HG03103 (cell line): ENCODE results near the gene ATRAID.
"Not testable (repeated sequence)": the region's sequence is repeated elsewhere in the genome, so short reads cannot be mapped to it uniquely, and the experiment has no call there.

Experiments
- ATAC-seq: cut with Tn5 transposase; IDR thresholded peaks from one replicate; pipeline ENCODE4 v1.9.1; 2021; ENCODE audit warnings: low read depth; ENCODE audit not compliant: unreplicated experiment

ATRAID gene, protein sequence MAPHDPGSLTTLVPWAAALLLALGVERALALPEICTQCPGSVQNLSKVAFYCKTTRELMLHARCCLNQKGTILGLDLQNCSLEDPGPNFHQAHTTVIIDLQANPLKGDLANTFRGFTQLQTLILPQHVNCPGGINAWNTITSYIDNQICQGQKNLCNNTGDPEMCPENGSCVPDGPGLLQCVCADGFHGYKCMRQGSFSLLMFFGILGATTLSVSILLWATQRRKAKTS

DNA sequence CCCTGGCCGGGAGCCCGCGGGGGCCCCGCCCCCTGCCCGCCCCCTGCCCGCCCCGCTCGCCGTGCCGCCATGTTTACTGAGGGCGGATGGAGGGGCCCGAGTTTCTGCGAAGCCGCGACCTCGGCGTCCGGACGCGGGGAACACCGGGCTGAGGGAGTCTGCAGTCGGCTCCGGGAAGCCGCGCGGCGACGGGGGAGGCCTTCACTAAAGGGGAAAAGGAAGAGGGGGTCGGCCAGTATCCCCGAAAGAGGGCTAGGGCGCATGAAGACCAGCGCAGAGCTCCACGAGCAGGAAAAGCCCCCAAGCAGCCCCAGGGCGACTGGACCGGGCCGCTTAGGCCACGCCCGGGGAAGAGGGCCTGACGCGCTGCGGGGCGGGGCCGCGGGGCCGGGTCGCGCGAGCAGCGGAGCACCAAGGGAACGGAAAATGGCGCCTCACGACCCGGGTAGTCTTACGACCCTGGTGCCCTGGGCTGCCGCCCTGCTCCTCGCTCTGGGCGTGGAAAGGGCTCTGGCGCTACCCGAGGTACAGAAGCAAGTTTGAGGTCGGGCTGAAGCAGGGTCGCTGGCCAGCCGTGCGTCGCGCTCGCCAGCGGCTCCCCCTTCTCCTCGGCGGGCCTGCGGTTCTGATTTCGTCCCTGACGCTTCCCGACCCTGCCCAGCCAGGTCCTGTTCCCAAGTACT lies at the start of gene ATRAID, which contains the start of gene SLC5A6:
TSS of gene ATRAID (plus strand) at position 99 of the 683 bp plus-strand sequence. CDS start at position 427, 328 bp downstream.
TSS of gene SLC5A6 (minus strand) at position 326 of the 683 bp plus-strand sequence. CDS start 4,618 bp downstream, outside the sequence.
- ATAC-seq = peak; percentile 73

DNA sequence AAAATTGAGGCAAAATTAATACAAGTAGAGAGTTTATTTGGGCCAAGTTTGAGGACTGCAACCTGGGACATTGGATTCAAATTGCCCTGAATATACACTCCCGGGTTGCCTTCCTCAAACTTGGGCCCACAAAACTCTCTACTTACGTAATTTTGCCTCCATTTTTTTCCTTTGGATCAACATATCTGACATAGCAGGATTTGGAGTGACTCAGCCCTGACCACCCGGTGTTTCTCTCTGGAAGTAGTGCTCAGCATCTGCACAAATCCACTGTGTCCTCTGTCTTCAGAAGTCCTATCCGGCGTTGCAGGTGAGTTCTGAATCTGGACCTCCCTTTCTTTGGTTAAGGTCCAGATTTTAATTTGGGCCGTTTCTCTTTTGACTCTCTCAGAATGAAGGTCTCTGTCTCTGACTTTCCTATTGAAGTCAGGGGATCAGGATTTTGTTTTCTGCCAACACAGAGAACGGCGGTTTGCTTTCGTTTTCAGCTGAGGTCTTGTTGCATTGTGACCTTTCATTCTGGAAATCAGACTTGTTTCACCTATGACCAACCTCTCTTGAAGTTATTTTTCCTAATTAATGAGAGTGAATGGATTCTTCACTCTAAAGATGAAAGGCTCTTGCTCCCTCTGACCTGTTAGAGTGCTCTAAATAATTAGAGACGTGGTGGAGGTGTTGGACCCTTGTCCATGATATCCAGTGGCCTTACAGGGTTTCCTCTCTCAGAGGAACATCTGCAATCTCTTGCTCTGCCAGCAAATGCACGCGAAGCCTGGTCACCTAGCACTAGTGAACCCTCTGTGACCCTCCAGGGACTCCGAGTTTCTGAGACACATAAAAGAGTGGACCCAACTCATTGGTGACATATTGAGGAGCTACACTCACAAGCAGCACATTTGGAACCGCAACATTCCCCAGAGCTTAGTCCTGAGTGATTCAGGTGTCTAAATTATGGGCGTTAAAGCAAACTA lies 49.4 kb upstream of the ATRAID start:
- ATAC-seq = no peak

DNA sequence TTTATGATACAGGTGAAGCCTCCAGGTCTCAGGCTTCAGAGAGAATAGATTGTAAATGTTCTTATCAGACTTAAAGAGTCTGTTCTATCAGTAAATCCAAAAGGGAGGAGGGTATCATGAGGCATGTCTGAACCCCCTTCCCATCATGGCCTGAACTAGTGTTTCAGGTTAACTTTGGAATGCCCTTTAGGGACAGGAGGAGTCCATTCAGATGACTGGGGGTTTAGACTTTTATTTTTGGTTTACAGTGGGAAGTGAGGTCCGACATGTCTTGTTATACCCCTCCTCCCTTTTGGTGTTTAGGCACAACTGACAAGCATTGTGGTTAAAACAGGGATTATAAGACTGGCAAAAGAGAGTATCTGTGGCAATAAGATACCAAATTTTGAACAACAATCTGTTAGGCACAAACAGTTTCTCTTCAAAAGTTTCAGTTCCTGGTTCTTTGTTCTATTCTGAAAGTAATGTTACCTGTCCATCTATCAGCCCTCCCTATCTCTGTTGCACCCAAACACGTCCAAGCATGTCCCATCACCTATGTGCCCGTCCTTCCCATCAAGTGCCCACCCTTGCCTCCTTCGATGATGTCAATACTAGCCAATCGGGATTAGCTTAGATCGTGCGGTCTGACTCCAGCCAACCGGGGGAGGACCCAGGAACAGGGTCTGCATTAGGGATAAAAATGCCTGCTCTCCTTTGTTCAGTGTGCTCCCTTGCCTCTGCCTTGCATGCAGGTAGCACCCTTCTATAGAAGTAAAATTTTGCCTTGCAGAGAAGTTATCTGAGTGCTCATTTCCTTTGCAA lies 46.7 kb upstream of the ATRAID start:
- ATAC-seq = no peak

DNA sequence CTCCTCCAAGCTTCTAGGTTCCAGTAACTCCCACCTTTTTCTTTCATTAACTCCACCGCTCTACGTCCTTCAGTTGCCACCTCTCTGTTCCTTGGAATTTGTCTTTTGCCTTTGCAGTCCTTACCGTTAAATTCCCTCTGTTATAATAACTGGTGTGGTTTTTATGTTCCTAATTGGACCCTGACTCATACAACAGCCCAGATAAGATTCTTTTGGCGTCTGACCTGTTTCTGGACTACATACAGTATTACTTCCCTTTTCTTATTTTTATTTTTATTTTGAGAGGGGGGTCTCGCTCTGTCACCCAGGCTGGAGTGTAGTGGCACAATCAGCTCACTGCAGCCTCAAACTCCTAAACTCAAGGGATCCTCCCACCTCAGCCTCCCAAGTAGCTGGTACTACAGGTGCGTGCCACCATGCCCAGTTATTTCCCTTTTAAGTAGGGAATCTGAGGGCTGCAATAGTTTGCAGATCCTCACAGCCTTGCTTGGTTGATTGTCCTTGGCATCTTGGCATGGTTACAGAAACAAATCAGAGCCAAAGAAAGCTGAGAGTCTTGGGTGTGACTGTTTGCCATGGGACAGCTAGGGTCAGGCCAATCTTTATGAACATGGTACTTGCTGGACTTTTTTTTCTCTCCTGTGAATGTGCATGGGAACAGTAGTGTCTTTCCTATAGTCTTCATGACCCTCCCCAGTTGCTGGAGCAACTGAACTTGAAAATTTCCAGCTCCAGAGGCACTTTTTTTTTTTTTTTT lies 41.1 kb upstream of the ATRAID start:
- ATAC-seq = no peak

DNA sequence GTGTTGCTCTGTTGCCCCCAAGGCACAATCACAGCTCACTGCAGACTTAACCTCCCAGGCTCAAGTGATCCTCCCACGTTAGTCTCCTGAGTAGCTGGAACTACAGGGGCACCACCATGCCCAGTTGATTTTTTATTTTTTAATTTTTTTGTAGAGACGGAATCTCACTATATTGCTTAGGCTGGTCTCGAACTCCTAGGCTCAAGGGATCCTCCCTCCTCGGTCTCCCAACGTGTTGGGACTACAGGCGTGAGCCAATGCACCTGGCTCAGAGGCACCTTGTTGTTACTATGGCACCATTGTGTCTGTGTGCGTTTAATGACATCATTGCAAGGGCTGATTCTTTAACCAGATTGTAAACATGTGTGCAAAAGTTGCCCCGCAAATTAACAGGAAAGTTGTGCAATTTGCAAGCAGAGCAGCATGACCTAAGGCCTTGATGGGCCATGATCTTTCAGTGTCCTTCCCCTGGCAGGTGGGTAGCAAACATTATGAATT lies 40.4 kb upstream of the ATRAID start:
- no peak for ATAC-seq

DNA sequence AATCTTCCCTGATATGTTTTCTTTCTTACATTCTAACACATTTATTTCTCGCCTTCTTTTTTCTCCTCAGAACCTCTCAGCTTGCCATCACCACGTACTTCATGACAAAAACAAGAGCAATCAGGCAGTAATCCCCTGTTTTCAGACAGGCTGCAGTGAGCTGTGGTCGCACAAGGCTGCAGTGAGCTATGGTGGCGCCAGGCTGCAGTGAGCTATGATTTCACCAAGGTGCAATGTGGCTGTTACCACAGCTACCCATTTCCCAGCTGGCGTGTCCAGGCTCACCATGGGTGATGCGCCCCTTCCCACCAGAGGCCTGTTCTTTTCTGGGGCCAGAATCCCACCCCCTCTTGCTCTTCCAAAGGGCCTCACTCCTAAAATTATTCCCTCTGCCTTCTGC lies 37.2 kb upstream of the ATRAID start:
- no peak for ATAC-seq

DNA sequence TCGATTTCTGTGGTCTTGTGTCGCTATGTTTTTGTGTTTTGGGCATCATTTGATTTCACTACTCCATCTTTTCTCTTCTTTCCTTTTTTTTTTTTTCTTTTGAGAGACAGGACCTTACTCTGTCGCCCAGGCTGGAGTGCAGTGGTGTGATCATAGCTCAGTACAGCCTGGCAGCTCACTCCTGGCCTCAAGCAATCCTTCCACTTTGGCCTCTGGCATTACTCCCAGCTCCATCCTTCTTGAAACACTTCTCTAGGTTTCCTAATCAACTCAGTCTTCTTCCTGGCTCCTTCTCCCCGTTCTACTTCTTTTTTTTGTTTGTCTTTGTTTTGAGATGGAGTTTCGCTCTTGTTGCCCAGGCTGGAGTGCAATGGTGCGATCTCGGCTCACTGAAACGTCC lies 36.5 kb upstream of the ATRAID start:
- no peak for ATAC-seq

DNA sequence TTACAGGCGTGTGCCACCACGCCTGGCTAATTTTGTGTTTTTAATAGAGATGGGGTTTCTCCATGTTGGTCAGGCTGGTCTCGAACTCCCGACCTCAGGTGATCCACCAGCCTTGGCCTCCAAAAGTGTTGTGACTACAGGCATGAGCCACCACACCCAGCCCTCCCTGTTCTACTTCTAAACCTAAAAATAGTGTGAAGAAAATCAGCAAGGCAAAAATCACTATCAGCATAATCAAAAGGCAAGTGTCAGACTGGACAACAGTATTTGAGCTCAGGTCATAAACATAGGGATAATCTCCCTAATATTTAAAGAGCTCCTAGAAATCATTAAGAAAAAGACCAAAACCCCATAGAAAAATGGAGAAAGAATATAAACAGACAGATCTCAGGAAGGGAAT lies 36.1 kb upstream of the ATRAID start:
- not testable (repeated sequence) for ATAC-seq

DNA sequence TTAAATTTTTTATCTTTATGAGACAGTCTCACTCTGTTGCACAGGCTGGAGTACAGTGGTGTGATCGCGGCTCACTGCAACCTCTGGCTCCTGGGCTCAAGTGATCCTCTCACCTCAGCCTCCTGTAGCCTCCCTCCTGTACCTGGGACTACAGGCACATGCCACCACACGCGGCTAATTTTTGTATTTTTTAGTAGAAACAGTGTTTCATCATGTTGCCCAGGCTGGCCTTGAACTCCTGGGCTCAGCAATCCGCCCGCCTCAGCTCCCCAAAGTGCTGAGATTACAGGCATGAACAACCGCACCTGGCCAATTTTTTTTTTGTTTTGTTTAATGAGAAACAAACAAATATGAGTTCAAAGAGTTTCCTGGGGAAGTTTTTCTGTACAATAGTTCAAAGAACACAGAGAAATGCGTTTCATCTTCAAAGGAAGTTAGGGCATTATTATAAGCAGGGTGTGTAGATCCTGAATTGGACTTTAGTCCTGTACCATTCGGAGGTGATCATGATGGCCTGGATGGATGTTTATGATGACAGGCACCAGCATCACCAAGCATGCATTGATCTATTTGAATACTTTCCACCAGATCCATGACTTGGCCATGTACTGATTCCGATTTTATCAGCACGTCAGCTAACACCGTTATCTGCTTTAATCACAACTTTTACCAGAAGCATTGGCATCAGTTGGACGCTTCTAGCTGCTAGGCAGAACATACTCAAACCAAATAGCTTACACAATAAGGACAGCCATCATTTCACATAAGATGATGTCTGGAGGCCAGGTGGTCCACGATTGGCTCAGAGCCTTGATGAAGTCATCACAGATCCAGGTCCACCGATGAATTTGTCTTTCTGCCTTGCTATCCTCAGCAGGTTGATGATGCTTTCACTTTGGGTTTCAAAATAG lies 34.1 kb upstream of the ATRAID start:
- no peak for ATAC-seq

DNA sequence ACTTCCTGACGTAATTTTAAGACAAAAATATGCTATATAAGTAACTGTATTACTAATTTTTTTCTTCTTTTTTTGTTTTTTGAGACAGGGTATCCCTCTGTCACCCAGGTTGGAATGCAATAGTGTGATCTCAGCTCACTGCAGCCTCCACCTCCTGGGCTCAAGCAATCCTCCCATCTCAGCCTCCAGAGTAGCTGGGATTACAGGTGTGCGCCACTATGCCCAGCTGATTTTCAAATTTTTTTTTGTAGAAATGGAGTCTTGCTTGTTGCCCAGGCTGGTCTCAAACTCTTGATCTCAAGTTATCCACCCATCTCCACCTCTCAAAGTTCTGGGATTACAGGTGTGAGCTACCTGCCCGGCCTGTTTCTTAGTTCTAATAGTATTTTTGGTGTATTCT lies 33.4 kb upstream of the ATRAID start:
- no peak for ATAC-seq

DNA sequence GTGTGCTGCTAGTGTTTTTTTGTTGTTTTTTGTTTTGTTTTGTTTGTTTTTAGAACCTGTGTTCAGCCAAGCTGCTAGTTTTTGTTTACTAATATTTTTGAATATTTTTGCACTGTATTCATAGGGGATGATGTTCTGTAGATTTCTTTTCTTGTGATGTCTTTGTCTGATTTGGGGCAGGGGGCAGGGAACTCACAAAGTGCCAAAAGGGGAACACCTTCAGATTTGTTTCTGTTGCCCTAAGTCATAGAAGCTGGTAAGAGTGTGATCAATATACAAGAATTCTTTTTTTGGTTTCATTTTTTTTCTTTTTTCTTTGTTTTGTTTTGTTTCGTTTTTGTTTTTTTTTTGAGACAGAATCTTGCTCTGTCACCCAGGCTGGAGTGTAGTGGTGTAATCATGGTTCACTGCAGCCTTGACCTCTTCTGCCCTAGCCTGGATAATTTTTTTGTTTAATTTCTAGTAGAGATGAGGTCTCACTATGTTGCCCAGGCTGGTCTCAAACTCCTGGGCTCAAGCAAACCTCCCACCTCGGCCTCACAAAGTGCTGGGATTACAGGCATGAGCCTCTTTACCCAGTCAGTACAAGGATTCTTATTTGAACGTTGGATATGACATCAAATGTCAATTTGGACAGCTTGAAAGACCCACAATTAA lies 32.4 kb upstream of the ATRAID start:
- no peak for ATAC-seq

DNA sequence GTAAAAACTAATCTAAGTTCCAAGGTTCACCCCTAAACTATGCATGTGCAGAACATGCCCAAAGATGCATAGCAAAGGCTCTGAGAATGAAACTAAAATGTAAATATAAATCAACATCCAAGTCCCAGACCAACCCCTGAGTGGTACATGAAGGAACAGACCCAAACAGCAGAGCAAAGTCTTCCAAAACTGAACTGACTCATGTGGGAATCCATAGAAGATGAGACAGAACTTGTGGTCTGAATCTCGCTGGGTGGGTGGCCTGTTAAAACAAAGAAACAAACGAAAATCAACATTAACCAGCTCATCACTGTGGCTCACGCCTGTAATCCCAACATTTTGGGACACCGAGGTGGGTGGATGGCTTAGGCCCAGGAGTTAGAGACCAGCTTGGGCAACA lies 29.5 kb upstream of the ATRAID start:
- no peak for ATAC-seq

DNA sequence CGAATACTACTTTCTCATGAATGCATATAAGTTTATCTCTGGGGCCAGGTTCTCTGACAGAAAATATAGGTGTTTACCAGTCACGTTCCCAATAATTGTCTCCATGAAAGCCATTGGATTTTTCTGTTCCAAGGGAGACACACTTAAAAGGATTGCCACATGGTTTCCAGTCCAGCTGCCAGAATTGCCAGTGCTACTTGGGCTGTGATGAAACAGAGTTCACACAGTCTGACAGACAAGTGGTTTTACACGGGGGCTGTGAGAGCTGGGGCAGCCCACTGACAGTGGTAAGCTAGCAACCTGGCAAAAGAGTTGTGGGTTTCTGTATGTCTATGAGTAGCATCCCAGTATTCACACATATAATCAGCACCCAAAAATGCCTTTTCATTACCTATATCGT lies 27.7 kb upstream of the ATRAID start:
- no peak for ATAC-seq

DNA sequence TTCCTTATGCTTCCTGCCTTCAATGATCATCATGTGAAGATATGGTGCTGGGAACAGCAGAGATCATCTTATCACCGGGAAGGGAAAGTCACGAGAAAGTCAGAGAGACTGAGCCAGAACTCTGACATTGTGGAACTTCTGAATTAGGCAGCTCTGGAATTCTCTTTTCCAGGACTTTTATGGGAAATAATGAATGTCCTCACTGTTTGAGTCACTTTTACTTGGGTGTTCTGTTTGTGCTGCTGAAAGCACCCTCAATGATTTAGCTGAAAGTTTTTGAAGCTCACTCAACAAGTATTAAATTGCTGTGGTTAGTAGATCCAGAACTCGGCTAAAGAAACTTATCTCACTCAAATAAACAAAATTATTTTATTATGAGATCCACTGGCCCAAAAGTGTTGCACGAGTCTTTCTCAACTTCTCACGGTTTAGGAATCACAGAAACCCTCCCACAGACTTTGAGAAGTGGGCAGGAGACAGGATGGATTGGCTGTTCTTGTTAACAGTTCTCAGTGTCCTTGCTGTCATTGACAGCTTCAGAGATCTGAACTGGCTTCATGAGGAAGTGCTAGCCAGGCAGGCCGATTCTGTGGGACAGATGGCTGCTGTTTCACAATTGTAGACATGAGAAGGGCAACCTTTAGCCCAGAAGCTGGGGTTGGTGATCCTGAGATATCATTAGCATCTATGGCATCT lies 26.4 kb upstream of the ATRAID start:
- no peak for ATAC-seq

DNA sequence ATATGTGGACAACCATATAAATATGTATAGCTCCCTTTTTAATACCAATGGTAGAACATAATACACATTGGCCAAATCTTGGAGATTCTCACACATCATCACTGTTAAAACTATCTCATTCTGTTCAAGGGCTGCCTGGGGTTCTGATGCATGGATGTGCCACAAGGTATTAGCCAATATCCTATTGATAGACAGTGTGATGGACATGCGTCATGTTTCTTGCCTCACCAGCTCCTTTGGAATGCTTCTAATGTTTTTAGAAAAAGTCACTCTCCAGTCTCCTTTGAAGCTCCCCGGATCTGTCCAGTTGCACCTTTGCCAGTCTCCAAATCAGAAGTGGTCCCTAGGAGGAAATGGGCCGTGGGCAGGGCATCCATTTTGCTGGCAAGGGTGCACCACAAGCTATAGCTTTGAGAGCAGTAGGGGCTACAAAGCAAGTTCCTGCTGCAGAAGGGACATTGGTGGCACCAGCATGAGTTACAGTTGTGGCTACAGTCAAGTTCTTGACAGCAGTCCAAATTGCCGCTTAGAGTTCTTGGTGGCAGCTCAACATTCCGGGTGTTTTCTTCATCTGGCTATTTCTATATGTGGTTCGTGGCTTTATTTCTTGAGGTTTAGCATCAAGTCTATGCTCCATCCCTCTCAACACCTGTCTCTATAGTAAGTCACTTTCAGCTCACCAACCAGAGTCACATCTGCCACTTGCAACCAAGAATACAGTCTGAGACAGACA lies 25.1 kb upstream of the ATRAID start:
- ATAC-seq = no peak

DNA sequence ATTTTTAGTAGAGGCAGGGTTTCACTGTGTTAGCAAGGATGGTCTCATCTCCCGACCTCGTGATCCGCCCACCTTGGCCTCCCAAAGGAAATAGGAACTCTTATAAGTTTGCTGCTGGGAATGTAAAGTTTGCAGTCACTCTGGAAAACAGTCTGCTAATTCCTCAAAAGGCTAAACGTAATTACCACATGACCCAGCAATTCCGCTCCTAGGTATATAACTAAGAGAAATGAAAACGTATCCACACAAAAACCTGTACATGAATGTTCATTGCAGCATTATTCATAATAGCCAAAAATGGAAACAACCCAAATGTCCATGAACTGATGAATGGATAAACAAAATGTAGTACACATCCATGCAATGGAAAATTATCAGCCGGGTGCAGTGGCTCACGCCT lies 21.9 kb upstream of the ATRAID start:
- no peak for ATAC-seq
